Measurements from ENCODE around the gene ACAD8. TPM values are rescaled to one million over a fixed set of nuclear protein-coding genes. Genes with fewer than 3 reads are reported as not detected.

ACAD8 gene
- total RNA-seq, 1 donor from 2014 or later = 37.6 TPM

- Mint-ChIP-seq H3K9me3 (ENCODE audit: low read depth) (no peaks in the 10 kb centered on the region), H3K4me1 (ENCODE audit: low read depth) (no peaks in the 10 kb centered on the region), H3K27ac (no peak overlapping the region), H3K27me3 (no peaks in the 10 kb centered on the region), H3K4me3 (ENCODE audit: low read depth) (no peak overlapping the region), H3K36me3 (ENCODE audit: insufficient read depth) (peaks cover 12% of the 10 kb centered on the region)
- no peak for TF ChIP-seq CTCF (IDR thresholded peaks at IDR 0.05; ENCODE audit: unreplicated experiment)
- no peak for DNase-seq (ENCODE audit: low spot score, unreplicated experiment)
These were observed 7.1 kb downstream of the ACAD8 start for GRCh38 chr11:134260503-134260902.

- DNase-seq (ENCODE audit: low spot score, unreplicated experiment) = no peak
- Mint-ChIP-seq H3K27ac (no peak overlapping the region), H3K4me3 (ENCODE audit: low read depth) (no peak overlapping the region), H3K27me3 (no peaks in the 10 kb centered on the region), H3K36me3 (ENCODE audit: insufficient read depth) (peaks cover 12% of the 10 kb centered on the region), H3K4me1 (ENCODE audit: low read depth) (no peaks in the 10 kb centered on the region), H3K9me3 (ENCODE audit: low read depth) (no peaks in the 10 kb centered on the region)
- TF ChIP-seq CTCF (IDR thresholded peaks at IDR 0.05; ENCODE audit: unreplicated experiment) = no peak
These were observed 7.6 kb downstream of the ACAD8 start for GRCh38 chr11:134260983-134261382.

- DNase-seq (ENCODE audit: low spot score, unreplicated experiment) = no peak
- Mint-ChIP-seq H3K9me3 (ENCODE audit: low read depth) (no peaks in the 10 kb centered on the region), H3K27ac (no peak overlapping the region), H3K36me3 (ENCODE audit: insufficient read depth) (peaks cover 12% of the 10 kb centered on the region), H3K4me1 (ENCODE audit: low read depth) (no peaks in the 10 kb centered on the region), H3K27me3 (no peaks in the 10 kb centered on the region), H3K4me3 (ENCODE audit: low read depth) (no peak overlapping the region)
- peak; percentile 61 for TF ChIP-seq CTCF (IDR thresholded peaks at IDR 0.05; ENCODE audit: unreplicated experiment)
These were observed 8.5 kb downstream of the ACAD8 start for GRCh38 chr11:134261626-134262488.

- no peak for DNase-seq (ENCODE audit: low spot score, unreplicated experiment)
- Mint-ChIP-seq H3K4me3 (ENCODE audit: low read depth) (no peak overlapping the region), H3K27ac (no peak overlapping the region), H3K36me3 (ENCODE audit: insufficient read depth) (peaks cover 5% of the 10 kb centered on the region), H3K27me3 (peaks cover 10% of the 10 kb centered on the region), H3K4me1 (ENCODE audit: low read depth) (no peaks in the 10 kb centered on the region), H3K9me3 (ENCODE audit: low read depth) (no peaks in the 10 kb centered on the region)
- no peak for TF ChIP-seq CTCF (IDR thresholded peaks at IDR 0.05; ENCODE audit: unreplicated experiment)
These were observed 11.8 kb downstream of the ACAD8 start for GRCh38 chr11:134264966-134265764.

GRCh38 chr11:134266440-134266839 is 13.1 kb downstream of the ACAD8 start:
- no peak for TF ChIP-seq CTCF (IDR thresholded peaks at IDR 0.05; ENCODE audit: unreplicated experiment)
- Mint-ChIP-seq H3K4me1 (ENCODE audit: low read depth) (no peaks in the 10 kb centered on the region), H3K4me3 (ENCODE audit: low read depth) (no peak overlapping the region)

More at GRCh38 chr11:134266440-134266839, 13.1 kb downstream of the ACAD8 start:
- Mint-ChIP-seq H3K36me3 (ENCODE audit: insufficient read depth) (peaks cover 2% of the 10 kb centered on the region), H3K9me3 (ENCODE audit: low read depth) (no peaks in the 10 kb centered on the region), H3K27ac (no peak overlapping the region), H3K27me3 (peaks cover 23% of the 10 kb centered on the region)
- no peak for DNase-seq (ENCODE audit: low spot score, unreplicated experiment)

All from progenitor cell of endocrine pancreas (in vitro differentiated cells).